GM18508 (cell line): Measurements from ENCODE around the gene CREB5.

Experiments used
- ATAC-seq: cut with Tn5 transposase; IDR thresholded peaks from one replicate; pipeline ENCODE4 v1.9.1; 2021; ENCODE audit warnings: moderate number of reproducible peaks; ENCODE audit not compliant: insufficient read depth, unreplicated experiment

CREB5 gene

DNA sequence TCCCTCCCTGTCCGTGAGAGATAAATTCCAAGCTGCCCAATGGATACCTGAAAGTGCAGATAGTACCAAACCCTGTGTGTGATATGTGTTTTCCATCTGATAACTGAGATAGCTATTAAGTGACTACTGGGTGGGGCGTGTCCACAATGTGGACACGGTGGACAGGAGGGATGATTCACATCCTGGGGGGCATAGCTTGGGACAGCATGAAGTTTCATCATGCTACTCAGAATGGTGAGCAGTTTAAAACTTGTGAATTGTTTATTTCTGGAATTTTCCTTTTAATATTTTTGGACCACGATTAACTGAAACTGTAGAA, 158.6 kb downstream of the CREB5 start:
- ATAC-seq, result no peak

DNA sequence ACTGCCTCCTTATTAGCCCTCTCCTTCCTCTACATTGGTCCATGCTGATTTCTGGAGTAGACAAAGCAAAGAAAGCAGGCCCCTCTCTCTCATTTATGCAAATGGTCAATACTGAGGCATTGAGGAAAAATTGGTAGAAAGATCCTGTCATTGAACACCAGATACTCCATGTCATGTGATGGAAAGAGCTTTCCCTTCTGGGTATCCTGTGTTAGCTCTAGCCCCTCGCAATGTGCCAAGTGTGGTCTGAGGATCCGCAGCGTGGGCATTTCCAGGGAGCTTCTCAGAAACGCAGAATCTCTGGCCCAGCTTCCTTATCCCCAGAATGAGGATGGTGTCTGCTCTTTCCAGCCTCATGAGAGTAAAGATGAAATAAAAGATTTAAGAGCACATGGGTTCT, 159.1 kb downstream of the CREB5 start:
- ATAC-seq, result no peak

- no peak for ATAC-seq
These were observed 160.2 kb downstream of the CREB5 start for GRCh38 chr7:28572321-28573058.

- ATAC-seq, result no peak
These were observed 160.8 kb downstream of the CREB5 start for GRCh38 chr7:28573059-28573553.

DNA sequence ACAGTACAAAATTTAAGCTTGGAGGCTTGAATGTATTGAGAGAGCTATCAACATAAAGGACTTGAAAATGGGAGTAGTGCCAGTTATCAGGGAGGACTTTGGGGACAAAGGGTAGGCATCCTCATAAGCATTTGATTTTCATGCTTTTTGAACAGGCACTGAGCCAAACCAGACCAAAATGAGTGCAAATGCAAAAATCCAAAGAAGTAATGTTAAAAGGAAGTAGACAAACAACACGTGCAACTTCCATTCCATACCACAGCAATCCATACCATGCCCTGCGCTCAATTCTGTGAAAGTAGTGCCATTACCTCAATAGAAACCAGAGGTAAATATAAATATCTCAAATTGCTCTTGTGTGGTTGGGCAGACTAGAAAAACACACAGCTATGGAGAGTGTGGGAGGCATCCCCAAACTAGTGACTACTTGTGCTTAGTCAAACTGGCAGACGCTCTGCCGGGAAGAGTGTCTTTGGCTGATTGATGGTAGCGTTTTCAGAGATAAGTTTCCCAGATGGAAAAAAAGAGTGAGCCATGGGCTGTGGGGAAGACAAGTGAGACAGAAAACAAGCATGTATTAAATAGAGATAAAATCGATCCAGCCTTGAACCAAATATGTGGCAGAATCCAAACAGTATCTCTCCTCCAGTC, 161.5 kb downstream of the CREB5 start:
- no peak for ATAC-seq

DNA sequence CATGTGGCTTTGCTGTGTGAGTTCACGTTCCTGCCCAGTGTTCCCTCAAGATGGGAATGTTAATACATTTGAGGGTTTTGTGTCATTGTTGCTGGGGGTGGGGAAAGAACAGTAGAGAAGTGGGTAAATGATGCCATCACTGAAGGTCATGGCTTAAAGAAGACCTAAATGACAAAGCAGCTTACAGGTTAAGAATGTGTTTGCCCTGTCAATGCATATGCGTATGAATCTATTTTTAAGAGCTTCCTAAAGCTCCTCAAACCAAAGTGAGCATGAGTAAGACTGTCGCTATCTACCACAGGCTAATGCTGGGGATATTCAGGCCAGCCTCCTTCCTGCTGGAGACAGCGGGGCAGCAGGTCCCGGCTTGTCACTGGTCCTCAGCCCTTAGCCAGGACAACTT, 162.9 kb downstream of the CREB5 start:
- no peak for ATAC-seq

DNA sequence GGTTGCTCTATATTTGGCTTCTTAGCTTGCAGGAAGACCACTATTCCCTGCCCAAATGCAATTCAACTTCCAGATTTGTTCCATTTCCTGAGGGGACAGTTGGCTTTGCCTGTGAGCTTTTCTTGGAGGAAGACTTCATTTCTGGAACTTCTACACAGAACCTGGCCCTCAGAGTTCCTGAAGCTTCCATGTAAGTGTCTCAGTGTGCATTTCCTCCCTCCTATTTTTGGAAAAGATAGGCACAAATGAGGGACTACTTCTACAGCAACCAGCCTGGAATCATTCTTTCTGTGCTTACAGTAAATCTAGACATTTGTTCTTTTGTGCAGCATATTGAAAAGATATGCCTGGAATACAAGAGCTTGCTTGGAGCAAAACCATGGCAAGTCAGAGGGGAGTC, 164.3 kb downstream of the CREB5 start:
- ATAC-seq, result no peak

DNA sequence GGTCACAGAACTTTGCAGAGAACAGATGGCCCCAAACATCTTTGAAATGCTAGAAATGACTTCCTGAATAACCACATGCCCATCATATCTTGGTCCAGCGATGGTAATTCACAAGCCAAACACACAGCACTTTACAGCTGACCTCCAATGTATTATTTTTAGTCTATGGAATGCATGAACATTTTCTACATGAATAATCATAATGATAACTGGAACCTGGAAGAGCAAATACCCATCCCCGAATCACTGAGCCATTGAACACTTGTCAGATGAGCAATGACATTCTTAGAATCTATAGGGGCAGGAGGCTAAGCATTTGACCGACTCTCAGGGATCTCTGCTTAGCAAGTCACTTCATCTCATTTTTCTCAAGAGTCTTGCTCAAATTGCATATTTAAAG, 167.3 kb downstream of the CREB5 start:
- ATAC-seq, result no peak

GRCh38 chr7:28580665-28581064, 168.3 kb downstream of the CREB5 start:
- ATAC-seq, result no peak

DNA sequence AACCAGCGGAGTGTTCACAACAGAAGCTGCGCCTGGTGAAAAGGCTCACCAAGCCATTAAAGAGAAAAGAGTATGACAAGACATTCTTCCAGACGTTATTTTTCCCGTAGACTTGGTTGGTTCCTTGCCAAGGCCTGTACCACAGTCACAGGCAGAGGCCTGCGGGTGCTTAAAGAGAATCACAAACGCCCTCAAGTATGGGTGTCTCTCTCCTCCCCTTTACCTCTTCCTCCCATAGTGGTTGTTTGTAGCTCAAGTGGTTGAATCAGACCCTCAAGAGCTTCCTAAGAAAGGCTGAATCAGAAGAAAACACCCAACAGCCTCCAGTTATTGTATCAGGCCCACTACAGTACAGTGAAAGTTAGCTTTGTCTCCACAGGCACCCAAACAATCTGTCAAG, 169.0 kb downstream of the CREB5 start:
- ATAC-seq, result no peak

DNA sequence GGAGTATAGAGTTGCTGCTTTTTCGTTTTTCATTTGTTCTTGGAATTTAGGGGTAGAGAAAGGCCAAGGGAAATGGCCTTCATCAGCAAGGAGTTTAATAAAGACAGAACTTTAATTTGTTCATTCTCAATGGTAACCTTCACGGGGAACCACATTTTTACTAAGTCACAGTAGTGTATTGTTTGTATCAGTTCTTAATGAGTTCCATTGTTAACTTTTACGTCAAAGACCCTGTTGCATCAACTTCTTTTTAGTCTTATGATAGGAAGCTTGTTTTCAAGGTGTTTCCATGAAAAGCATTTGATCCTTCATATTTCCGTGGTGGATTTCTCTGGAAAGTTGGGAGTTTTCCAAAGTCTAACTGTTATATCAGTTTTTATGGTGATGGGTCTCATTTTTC, 169.9 kb downstream of the CREB5 start:
- no peak for ATAC-seq

DNA sequence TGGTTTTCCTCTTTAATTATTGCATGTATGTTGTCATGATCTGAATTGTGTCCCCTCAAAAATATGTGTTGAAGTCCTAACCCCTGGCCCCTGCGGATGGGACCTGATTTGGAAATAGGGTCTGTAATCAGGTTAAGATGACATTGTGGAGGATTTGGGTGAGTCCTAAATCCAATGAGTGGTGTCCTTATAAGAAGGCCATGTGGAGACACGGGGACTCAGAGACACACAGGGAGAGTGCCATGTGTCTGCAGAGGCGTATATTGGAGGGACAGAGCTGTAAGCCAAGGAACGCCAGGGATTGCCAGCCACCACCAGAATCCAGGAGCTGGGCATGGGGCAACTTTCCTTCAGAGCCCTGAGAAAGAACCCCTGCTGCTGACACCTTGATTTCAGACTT, 171.9 kb downstream of the CREB5 start:
- ATAC-seq, result no peak

- ATAC-seq, result no peak
These were observed 174.4 kb downstream of the CREB5 start for GRCh38 chr7:28586736-28587135.

GRCh38 chr7:28587211-28587610, 174.9 kb downstream of the CREB5 start:
- no peak for ATAC-seq

DNA sequence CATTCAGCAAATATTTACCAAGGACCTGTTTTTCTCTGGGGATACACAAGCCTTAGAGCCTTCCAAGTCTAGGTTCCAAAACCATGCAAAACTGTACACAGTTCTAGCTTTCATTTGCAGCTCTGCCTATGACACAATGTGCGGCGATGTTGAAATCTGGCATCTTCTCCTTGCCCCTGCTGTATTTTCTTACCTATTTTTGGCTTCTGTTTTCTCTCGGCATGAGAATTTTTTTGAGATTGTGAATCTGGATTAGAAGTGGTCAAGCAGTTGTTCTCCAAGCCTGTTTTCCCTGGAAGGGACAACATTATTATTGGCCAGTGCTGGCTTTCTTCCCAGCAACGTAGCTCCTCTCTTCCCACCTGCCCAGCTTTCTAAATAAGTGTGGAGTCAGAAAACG, 176.3 kb downstream of the CREB5 start:
- ATAC-seq, result no peak

- ATAC-seq, result no peak
These were observed 178.8 kb downstream of the CREB5 start for GRCh38 chr7:28591041-28591674.

GRCh38 chr7:28591725-28592349, 179.5 kb downstream of the CREB5 start:
- no peak for ATAC-seq

- ATAC-seq, result no peak
These were observed 180.5 kb downstream of the CREB5 start for GRCh38 chr7:28592861-28593260.

GRCh38 chr7:28595076-28595475, 182.8 kb downstream of the CREB5 start:
- no peak for ATAC-seq

- ATAC-seq, result no peak
These were observed 183.5 kb downstream of the CREB5 start for GRCh38 chr7:28595801-28596200.

GRCh38 chr7:28596245-28596935, 184.1 kb downstream of the CREB5 start:
- ATAC-seq, result no peak
